ENCODE results near the gene TNPO2. TPM values are rescaled to one million over a fixed set of nuclear protein-coding genes. Genes with fewer than 3 reads are reported as not detected.

The TNPO2 gene
- total RNA-seq, 4 donors from 2014 or later = 50.8 to 59.8 (median 54.8) TPM

DNA sequence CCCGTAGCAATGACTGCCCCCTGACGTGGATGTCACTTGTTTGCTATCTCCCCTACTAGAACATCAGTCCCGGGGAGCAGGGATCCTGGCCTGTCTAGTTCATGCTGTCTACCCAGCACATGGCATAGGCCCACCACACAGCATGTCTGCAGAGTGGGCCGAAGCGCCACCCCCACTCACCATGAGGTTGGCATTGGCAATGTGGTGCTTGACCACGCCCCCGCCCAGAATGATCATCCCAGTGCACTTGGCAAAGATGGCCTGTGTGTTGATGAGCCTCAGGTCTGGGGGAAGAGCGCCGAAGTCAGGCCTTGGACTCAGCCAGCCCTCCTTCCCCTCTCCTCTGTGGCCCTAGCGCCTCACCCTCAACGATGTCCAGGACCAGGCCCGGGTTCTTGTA is 46.8 kb downstream of the TNPO2 start:
- no peaks in the 10 kb centered on the region for H3K27me3 ChIP-seq
- no peak for TF ChIP-seq CTCF (IDR thresholded peaks at IDR 0.05)
- no peak for TF ChIP-seq POLR2A (IDR thresholded peaks at IDR 0.05)
- H3K4me3 ChIP-seq (replicated peaks in 1 of 3) = no peak overlapping the region
- WGBS, 2 donors = 89 to 98% methylated on average over 10 of the region's 12 CpGs
- H3K9me3 ChIP-seq = no peaks in the 10 kb centered on the region
- H3K4me1 ChIP-seq = peaks cover 5 to 9% of the 10 kb centered on the region in 2 donors
- H3K36me3 ChIP-seq = peaks cover 52 to 69% of the 10 kb centered on the region in 2 donors
- intact Hi-C loops (cut with DNase I) = loop anchor here (10.0 kb wide), 1 partner anchor 168 kb away; no protein-coding TSS in a partner anchor
- no peak for DNase-seq
- no peak overlapping the region for H3K27ac ChIP-seq

GRCh38 chr19:12676384-12676792 is 47.3 kb downstream of the TNPO2 start:
- intact Hi-C loops (cut with DNase I) = loop anchor here (10.0 kb wide), 1 partner anchor 168 kb away; no protein-coding TSS in a partner anchor
- peak; percentile 82 to 88 for DNase-seq
- Histone ChIP-seq H3K27ac (no peak overlapping the region), H3K4me1 (peaks cover 5 to 9% of the 10 kb centered on the region in 2 donors), H3K4me3 (replicated peaks in 1 of 3) (no peak overlapping the region), H3K9me3 (no peaks in the 10 kb centered on the region), H3K27me3 (no peaks in the 10 kb centered on the region), H3K36me3 (peaks cover 52 to 69% of the 10 kb centered on the region in 2 donors)
- 13 to 20% methylated on average over 3 to 4 of the region's 4 CpGs for WGBS, 2 donors
- peak; percentile 54 to 84 (median 73) for TF ChIP-seq CTCF (IDR thresholded peaks at IDR 0.05)
- no peak for TF ChIP-seq POLR2A (IDR thresholded peaks at IDR 0.05)

DNA sequence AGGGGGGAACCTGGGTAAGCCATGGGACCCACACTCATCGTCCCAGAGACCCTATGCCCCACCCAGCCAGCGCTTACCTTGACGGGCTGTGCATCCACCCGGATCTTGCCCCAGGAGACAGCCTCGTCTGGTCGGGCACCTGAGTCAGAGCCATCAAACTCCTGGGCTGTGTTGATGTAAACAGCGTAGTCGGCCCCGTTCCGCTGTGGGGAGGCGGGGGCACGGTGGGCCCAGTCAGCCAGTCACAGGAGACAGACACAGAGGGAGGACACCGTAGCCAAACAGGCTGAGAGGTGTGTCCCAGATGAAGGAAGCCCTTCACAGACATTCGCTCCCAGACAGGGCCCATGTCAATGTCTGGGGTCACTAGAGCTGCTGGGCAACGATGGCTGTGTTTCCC is 47.8 kb downstream of the TNPO2 start:
- no peak for DNase-seq
- no peaks in the 10 kb centered on the region for H3K27me3 ChIP-seq
- intact Hi-C loops (cut with DNase I) = loop anchor here (2.0 to 10.0 kb wide), 2 partner anchors 113 to 169 kb away; no protein-coding TSS in a partner anchor
- WGBS, 2 donors = 92% methylated on average over 8 to 13 of the region's 15 CpGs
- H3K27ac ChIP-seq = no peak overlapping the region
- no peaks in the 10 kb centered on the region for H3K9me3 ChIP-seq
- TF ChIP-seq CTCF (IDR thresholded peaks at IDR 0.05) (no peak), POLR2A (IDR thresholded peaks at IDR 0.05) (no peak)
- H3K4me3 ChIP-seq (replicated peaks in 1 of 3) = no peak overlapping the region
- H3K36me3 ChIP-seq = peaks cover 52 to 69% of the 10 kb centered on the region in 2 donors
- H3K4me1 ChIP-seq = peaks cover 4 to 9% of the 10 kb centered on the region in 2 donors

- H3K4me3 ChIP-seq (replicated peaks in 1 of 3) = no peak overlapping the region
- H3K36me3 ChIP-seq = peaks cover 52 to 69% of the 10 kb centered on the region in 2 donors
- peaks cover 4 to 7% of the 10 kb centered on the region in 2 donors for H3K4me1 ChIP-seq
- H3K9me3 ChIP-seq = no peaks in the 10 kb centered on the region
- 95 to 96% methylated on average over 7 to 10 of the region's 10 CpGs for WGBS, 2 donors
- TF ChIP-seq CTCF (IDR thresholded peaks at IDR 0.05) (no peak), POLR2A (IDR thresholded peaks at IDR 0.05) (no peak)
- intact Hi-C loops (cut with DNase I) = loop anchor here (2.0 to 10.0 kb wide), 2 partner anchors 113 to 169 kb away; no protein-coding TSS in a partner anchor
- no peaks in the 10 kb centered on the region for H3K27me3 ChIP-seq
- DNase-seq = no peak
- H3K27ac ChIP-seq = no peak overlapping the region
These were observed 48.3 kb downstream of the TNPO2 start for GRCh38 chr19:12675399-12675798.

DNA sequence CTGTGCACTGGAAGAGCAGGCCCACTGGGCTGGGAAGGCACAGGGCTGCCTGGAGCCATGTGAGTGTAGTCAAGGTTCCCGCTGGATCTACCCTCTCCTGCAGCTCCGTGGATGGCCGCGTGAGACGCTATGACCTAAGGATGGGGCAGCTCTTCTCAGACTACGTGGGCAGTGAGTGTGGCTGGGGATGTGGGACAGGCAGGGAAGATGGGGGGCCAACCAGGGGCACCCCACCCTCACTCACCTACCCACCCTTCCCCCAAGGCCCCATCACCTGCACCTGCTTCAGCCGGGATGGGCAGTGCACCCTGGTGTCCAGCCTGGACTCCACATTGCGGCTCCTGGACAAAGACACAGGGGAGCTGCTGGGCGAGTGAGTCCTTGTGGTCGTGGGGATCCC is 51.0 kb downstream of the TNPO2 start:
- Histone ChIP-seq H3K27me3 (no peaks in the 10 kb centered on the region), H3K4me3 (replicated peaks in 1 of 3) (no peak overlapping the region), H3K36me3 (peaks cover 32 to 48% of the 10 kb centered on the region in 2 donors), H3K27ac (no peak overlapping the region), H3K9me3 (no peaks in the 10 kb centered on the region), H3K4me1 (peaks cover 16 to 18% of the 10 kb centered on the region in 2 donors)
- DNase-seq = no peak
- no peak for TF ChIP-seq POLR2A (IDR thresholded peaks at IDR 0.05)
- TF ChIP-seq CTCF (IDR thresholded peaks at IDR 0.05) = no peak
- 92% methylated on average over 7 to 10 of the region's 10 CpGs for WGBS, 2 donors
- intact Hi-C loops (cut with DNase I) = loop anchor here (10.0 kb wide), 1 partner anchor 172 kb away; no protein-coding TSS in a partner anchor
